Chondrocyte (in vitro differentiated cells): Measurements from ENCODE around the gene EEF2. TPM values are rescaled to one million over a fixed set of nuclear protein-coding genes. Genes with fewer than 3 reads are reported as not detected.

Experiments
- DNase-seq: peaks from one replicate; pipeline ENCODE4 v3.0.0; 2021; ENCODE audit warnings: mixed read lengths, low spot score
- H3K27ac Mint-ChIP-seq: one replicate; pipeline ENCODE4 v1.8.0; 2021; ENCODE audit warnings: mild to moderate bottlenecking, moderate library complexity, mixed read lengths; ENCODE audit not compliant: unreplicated experiment
- H3K27me3 Mint-ChIP-seq: 2 replicates; pipeline ENCODE4 v1.8.0; 2021; ENCODE audit warnings: low read depth, mixed read lengths
- H3K36me3 Mint-ChIP-seq: 2 replicates; pipeline ENCODE4 v1.8.0; 2021; ENCODE audit warnings: low read depth, mixed read lengths
- H3K4me1 Mint-ChIP-seq: 2 replicates; pipeline ENCODE4 v1.8.0; 2021; ENCODE audit warnings: low read depth, mild to moderate bottlenecking, mixed read lengths
- H3K4me3 Mint-ChIP-seq: one replicate; pipeline ENCODE4 v1.8.0; 2021; ENCODE audit warnings: mild to moderate bottlenecking, moderate library complexity, mixed read lengths; ENCODE audit not compliant: unreplicated experiment
- H3K9me3 Mint-ChIP-seq: 2 replicates; pipeline ENCODE4 v1.8.0; 2021; ENCODE audit warnings: low read depth, mixed read lengths
- total RNA-seq: library from RNA; stranded (reverse); gene quantifications from 3 replicates; pipeline ENCODE4 v1.2.1, GENCODE V29; 2021
- TF ChIP-seq, protein P1 (sequence below): fragments of 200-600 bp; sonication (generic); IDR thresholded peaks from 2 replicates; pipeline ENCODE4 v1.5.0; 2021; ENCODE audit warnings: antibody characterized with exemption, mild to moderate bottlenecking, moderate library complexity

EEF2 gene
- total RNA-seq, 1 donor from 2014 or later: 2,370 TPM

DNA sequence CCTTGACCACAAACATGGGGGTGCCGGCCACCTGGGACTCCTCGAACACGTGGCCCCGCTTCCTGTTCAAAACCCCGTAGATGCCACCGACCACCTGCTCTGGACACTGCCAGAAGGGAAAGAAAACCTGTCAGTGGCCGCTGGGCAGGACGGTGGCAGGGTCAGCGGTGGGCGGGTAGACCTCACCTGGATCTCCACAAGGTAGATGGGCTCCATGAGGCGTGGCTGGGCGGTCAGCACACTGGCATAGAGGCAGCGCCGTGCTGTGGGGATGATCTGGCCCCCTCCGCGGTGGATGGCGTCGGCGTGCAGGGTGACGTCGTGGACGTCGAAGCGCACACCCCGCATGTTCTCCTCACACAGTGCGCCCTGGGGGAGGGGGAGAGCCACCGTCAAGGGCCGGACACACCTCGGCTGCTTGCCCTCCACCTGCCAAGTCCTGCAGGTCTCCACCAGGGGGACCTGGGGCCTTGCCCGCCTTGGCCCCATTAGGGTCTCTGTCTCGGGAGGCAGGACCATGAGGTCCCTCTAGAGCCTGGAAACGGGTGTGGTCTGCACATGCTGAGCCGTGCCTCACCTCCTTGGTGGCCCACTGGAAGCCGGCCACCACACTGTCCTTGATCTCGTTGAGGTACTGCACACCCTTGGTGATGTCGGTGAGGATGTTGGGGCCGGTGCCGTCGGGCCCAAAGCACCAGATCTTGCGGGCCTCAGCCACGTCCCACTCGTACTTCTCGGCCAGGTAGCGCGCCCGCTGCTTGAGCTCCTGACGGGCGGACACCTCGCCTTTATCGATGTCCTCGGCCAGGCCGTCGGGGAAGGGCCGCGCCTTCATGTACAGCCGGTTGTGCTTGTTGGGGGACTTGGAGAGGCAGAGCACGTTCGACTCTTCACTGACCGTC lies 7.8 kb downstream of the EEF2 start:
- peaks cover 36% of the 10 kb centered on the region for H3K36me3 Mint-ChIP-seq
- no peak overlapping the region for H3K27ac Mint-ChIP-seq
- H3K4me3 Mint-ChIP-seq: no peak overlapping the region
- peaks cover 12% of the 10 kb centered on the region for H3K4me1 Mint-ChIP-seq
- no peaks in the 10 kb centered on the region for H3K9me3 Mint-ChIP-seq
- no peak for DNase-seq
- H3K27me3 Mint-ChIP-seq: no peaks in the 10 kb centered on the region
- TF ChIP-seq, protein P1, sequence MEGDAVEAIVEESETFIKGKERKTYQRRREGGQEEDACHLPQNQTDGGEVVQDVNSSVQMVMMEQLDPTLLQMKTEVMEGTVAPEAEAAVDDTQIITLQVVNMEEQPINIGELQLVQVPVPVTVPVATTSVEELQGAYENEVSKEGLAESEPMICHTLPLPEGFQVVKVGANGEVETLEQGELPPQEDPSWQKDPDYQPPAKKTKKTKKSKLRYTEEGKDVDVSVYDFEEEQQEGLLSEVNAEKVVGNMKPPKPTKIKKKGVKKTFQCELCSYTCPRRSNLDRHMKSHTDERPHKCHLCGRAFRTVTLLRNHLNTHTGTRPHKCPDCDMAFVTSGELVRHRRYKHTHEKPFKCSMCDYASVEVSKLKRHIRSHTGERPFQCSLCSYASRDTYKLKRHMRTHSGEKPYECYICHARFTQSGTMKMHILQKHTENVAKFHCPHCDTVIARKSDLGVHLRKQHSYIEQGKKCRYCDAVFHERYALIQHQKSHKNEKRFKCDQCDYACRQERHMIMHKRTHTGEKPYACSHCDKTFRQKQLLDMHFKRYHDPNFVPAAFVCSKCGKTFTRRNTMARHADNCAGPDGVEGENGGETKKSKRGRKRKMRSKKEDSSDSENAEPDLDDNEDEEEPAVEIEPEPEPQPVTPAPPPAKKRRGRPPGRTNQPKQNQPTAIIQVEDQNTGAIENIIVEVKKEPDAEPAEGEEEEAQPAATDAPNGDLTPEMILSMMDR: peak; percentile 42

DNA sequence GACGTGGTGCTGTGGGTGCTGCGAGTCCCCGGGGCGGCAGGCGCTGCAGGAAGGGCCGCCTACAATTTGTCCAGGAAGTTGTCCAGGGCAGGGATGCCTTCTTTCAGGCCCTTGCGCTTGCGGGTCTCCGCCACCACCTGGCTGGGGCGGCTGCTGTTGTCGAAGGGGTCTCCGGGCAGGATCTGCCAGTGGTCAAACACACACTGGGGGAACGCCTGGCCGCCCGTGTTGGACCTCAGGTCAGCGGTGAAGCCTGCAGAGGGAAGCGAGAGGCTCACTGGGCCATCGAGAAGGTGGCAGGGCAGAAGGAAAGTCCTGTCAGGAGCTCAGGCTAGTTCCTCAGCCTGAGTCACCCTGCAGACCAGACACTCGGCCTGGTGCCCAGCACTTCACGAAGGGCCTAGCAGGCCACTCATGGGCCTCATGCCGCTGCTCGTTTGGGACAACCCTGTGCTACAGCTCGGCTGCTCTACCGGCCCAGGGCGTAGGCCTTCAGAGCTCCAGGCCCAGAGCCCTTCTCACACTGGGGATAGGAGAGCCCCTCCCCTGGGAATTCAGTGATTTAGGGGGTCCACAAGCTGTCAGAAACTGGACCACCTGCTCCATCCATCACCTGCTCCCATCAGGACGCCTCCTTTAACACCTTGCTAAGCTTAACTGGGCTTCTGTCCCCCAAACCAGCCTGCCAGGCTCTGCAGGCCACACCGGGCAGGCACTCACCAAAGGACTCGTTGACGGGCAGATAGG lies 8.6 kb downstream of the EEF2 start:
- H3K27me3 Mint-ChIP-seq: no peaks in the 10 kb centered on the region
- no peak overlapping the region for H3K4me3 Mint-ChIP-seq
- H3K36me3 Mint-ChIP-seq: peaks cover 33% of the 10 kb centered on the region
- H3K27ac Mint-ChIP-seq: peak overlapping the region; percentile 32
- H3K4me1 Mint-ChIP-seq: peaks cover 7% of the 10 kb centered on the region
- no peak for DNase-seq
- H3K9me3 Mint-ChIP-seq: no peaks in the 10 kb centered on the region
- TF ChIP-seq, protein P1: no peak

DNA sequence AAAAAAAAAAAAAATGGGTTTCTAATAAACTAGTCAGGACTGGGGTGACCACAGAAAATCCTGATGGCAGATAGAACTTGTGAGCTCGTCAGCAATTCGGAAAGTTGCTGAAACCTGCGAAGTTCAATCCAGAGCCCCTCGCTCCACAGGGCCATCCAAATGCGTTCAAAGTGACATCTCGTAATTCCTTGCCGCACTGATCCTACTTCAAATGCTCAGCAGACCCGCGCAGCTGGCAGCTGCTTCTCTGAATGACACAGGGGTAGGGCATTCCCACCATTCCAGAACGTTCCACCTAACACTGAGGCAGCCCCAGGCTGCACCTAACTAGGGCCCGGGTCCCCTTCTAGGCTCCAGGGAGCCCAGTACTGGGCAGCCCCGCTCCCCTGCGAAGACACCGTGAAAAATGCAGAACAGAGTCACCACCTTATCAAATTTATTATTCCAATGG lies 9.6 kb downstream of the EEF2 start:
- Mint-ChIP-seq H3K4me3 (no peak overlapping the region), H3K4me1 (peaks cover 3% of the 10 kb centered on the region)
- TF ChIP-seq, protein P1: no peak

DNA sequence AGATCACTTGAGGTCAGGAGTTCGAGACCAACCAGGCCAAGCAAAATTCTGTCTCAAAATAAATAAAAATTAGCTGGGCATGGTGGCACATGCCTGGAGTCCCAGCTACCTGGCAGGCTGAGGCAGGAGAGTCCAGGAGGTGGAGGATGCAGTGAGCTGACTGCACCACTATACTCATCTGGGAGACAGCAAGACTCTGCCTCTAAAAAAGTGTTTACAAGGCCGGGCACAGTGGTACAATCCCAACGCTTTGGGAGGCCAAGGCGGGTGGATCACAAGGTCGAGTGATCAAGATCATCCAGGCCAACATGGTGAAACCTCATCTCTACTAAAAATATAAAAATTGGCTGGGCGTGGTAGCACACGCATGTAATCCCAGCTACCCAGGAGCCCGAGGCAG lies 10.1 kb downstream of the EEF2 start:
- Mint-ChIP-seq H3K9me3 (no peaks in the 10 kb centered on the region), H3K36me3 (peaks cover 28% of the 10 kb centered on the region), H3K4me1 (peaks cover 3% of the 10 kb centered on the region), H3K4me3 (no peak overlapping the region), H3K27ac (no peak overlapping the region), H3K27me3 (no peaks in the 10 kb centered on the region)
- DNase-seq: no peak
- TF ChIP-seq, protein P1: no peak

More for the DNA sequence above, 9.6 kb downstream of the EEF2 start:
- no peaks in the 10 kb centered on the region for H3K27me3 Mint-ChIP-seq
- no peak for DNase-seq
- peaks cover 30% of the 10 kb centered on the region for H3K36me3 Mint-ChIP-seq
- H3K9me3 Mint-ChIP-seq: no peaks in the 10 kb centered on the region
- peak overlapping the region; percentile 51 for H3K27ac Mint-ChIP-seq
